GM12878 (cell line): Measurements from ENCODE around the gene NIPSNAP3A.

Experiments
- CHD4 ChIP-seq: fragments of 200-600 bp; sonication (generic); IDR thresholded peaks from 2 replicates; pipeline ENCODE4 v1.6.1; 2016; ENCODE audit warnings: mild to moderate bottlenecking
- EP300 ChIP-seq, 2 experiments: fragments of 150-350 bp in 1 of 2; IDR thresholded peaks; 2 replicates each; pipeline ENCODE4 v1.6.1; 2011 to 2012; ENCODE audit warnings: low read depth in 2 of 2, low read length in 2 of 2, borderline replicate concordance in 1 of 2, improper control_type of control experiment in 1 of 2, inconsistent platforms in 1 of 2; ENCODE audit not compliant: control insufficient read depth in 1 of 2
- FOXK2 ChIP-seq: fragments of 450-650 bp; IDR thresholded peaks from 2 replicates; pipeline ENCODE4 v1.6.1; 2017; ENCODE audit warnings: mild to moderate bottlenecking, moderate library complexity
- GABPA ChIP-seq: IDR thresholded peaks from 2 replicates; pipeline ENCODE4 v1.6.1; 2014; ENCODE audit warnings: antibody characterized with exemption, low read depth, mild to moderate bottlenecking, inconsistent platforms
- GATAD2B ChIP-seq: fragments of 450-650 bp; conservative IDR thresholded peaks from 2 replicates; pipeline ENCODE4 v1.6.1; 2017; ENCODE audit warnings: low read depth, mild to moderate bottlenecking, moderate library complexity
- HDAC6 ChIP-seq: fragments of 200-600 bp; sonication (generic); IDR thresholded peaks from one replicate; pipeline ENCODE4 v1.8.0; 2017; ENCODE audit warnings: antibody characterized with exemption; ENCODE audit not compliant: unreplicated experiment
- JUND ChIP-seq: IDR thresholded peaks from 2 replicates; pipeline ENCODE4 v1.6.1; 2012; ENCODE audit warnings: low read depth, mild to moderate bottlenecking, low read length, improper control_type of control experiment, moderate library complexity
- POLR2A ChIP-seq: IDR thresholded peaks from 2 replicates; pipeline ENCODE4 v1.6.1; 2011; ENCODE audit warnings: low read depth, mild to moderate bottlenecking, low read length
- SIN3A ChIP-seq: IDR thresholded peaks from 2 replicates; pipeline ENCODE4 v1.6.1; 2012; ENCODE audit warnings: low read depth, low read length, improper control_type of control experiment
- TAF1 ChIP-seq: IDR thresholded peaks from 2 replicates; pipeline ENCODE4 v1.6.1; 2011; ENCODE audit warnings: mild to moderate bottlenecking, low read depth, low read length, borderline replicate concordance
- TF ChIP-seq, protein P1 (sequence below), 3 experiments: IDR thresholded peaks in 2 of 3; conservative IDR thresholded peaks in 1 of 3; 2 replicates each; pipeline ENCODE4 v1.5.1; 2011; ENCODE audit warnings: low read depth in 3 of 3, low read length in 3 of 3, mild to moderate bottlenecking in 3 of 3, control low read depth in 2 of 3, moderate library complexity in 2 of 3, inconsistent platforms in 1 of 3, mixed read lengths in 1 of 3; ENCODE audit not compliant: control insufficient read depth in 2 of 3, insufficient read depth in 1 of 3; ENCODE audit errors: extremely low read depth in 1 of 3
- TF ChIP-seq, protein P2 (sequence below): fragments of 450-650 bp; formaldehyde crosslinking; IDR thresholded peaks from 2 replicates; pipeline ENCODE4 v1.4.0; 2020; ENCODE audit warnings: mild to moderate bottlenecking, moderate library complexity
- TF ChIP-seq, protein P3 (sequence below): IDR thresholded peaks from 2 replicates; pipeline ENCODE4 v1.6.1; 2012; ENCODE audit warnings: low read length, inconsistent platforms

DNA sequence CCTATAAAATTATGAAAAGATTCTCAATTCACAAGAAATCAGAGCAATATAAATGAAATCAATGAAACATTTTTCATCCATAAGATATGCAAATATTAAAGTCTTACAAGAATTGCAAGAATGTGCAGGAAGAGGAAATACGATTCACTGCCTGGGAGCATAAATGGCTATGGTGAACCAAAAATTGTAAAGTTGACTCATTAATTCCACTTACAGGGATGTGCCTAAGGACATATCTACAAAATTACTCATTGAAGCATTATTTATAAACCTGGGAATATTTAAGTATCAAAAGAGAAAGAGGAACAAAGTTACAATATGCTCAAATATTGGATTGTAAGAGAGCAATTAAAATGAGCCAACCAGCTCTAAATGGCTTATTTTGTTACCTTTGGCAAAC lies 6.9 kb upstream of the NIPSNAP3A start:
- TF ChIP-seq, protein P1, sequence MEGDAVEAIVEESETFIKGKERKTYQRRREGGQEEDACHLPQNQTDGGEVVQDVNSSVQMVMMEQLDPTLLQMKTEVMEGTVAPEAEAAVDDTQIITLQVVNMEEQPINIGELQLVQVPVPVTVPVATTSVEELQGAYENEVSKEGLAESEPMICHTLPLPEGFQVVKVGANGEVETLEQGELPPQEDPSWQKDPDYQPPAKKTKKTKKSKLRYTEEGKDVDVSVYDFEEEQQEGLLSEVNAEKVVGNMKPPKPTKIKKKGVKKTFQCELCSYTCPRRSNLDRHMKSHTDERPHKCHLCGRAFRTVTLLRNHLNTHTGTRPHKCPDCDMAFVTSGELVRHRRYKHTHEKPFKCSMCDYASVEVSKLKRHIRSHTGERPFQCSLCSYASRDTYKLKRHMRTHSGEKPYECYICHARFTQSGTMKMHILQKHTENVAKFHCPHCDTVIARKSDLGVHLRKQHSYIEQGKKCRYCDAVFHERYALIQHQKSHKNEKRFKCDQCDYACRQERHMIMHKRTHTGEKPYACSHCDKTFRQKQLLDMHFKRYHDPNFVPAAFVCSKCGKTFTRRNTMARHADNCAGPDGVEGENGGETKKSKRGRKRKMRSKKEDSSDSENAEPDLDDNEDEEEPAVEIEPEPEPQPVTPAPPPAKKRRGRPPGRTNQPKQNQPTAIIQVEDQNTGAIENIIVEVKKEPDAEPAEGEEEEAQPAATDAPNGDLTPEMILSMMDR (IDR thresholded peaks at IDR 0.05 in 2 of 3, conservative IDR thresholded peaks at IDR 0.05 in 1 of 3; ENCODE audit: control insufficient read depth in 2 of 3, extremely low read depth in 1 of 3, insufficient read depth in 1 of 3, low read depth in 3 of 3, low read length in 3 of 3): no peak
- TF ChIP-seq EP300 (IDR thresholded peaks at IDR 0.05; ENCODE audit: borderline replicate concordance in 1 of 2, control insufficient read depth in 1 of 2, low read depth in 2 of 2, low read length in 2 of 2) (no peak), POLR2A (no peak), SIN3A (no peak), JUND (no peak), HDAC6 (no peak), GABPA (no peak), GATAD2B (no peak), CHD4 (no peak), TAF1 (no peak), FOXK2 (no peak)
- TF ChIP-seq, protein P2, sequence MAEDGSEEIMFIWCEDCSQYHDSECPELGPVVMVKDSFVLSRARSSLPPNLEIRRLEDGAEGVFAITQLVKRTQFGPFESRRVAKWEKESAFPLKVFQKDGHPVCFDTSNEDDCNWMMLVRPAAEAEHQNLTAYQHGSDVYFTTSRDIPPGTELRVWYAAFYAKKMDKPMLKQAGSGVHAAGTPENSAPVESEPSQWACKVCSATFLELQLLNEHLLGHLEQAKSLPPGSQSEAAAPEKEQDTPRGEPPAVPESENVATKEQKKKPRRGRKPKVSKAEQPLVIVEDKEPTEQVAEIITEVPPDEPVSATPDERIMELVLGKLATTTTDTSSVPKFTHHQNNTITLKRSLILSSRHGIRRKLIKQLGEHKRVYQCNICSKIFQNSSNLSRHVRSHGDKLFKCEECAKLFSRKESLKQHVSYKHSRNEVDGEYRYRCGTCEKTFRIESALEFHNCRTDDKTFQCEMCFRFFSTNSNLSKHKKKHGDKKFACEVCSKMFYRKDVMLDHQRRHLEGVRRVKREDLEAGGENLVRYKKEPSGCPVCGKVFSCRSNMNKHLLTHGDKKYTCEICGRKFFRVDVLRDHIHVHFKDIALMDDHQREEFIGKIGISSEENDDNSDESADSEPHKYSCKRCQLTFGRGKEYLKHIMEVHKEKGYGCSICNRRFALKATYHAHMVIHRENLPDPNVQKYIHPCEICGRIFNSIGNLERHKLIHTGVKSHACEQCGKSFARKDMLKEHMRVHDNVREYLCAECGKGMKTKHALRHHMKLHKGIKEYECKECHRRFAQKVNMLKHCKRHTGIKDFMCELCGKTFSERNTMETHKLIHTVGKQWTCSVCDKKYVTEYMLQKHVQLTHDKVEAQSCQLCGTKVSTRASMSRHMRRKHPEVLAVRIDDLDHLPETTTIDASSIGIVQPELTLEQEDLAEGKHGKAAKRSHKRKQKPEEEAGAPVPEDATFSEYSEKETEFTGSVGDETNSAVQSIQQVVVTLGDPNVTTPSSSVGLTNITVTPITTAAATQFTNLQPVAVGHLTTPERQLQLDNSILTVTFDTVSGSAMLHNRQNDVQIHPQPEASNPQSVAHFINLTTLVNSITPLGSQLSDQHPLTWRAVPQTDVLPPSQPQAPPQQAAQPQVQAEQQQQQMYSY (CRISPR knock-in tag): no peak
- TF ChIP-seq, protein P3, sequence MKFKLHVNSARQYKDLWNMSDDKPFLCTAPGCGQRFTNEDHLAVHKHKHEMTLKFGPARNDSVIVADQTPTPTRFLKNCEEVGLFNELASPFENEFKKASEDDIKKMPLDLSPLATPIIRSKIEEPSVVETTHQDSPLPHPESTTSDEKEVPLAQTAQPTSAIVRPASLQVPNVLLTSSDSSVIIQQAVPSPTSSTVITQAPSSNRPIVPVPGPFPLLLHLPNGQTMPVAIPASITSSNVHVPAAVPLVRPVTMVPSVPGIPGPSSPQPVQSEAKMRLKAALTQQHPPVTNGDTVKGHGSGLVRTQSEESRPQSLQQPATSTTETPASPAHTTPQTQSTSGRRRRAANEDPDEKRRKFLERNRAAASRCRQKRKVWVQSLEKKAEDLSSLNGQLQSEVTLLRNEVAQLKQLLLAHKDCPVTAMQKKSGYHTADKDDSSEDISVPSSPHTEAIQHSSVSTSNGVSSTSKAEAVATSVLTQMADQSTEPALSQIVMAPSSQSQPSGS: no peak
